ENCODE measurements around the gene CDC42BPB. TPM values are rescaled to one million over a fixed set of nuclear protein-coding genes. Genes with fewer than 3 reads are reported as not detected.

The CDC42BPB gene
- total RNA-seq, 2 experiments from 2014 or later: 6.6 to 7.6 TPM

- Mint-ChIP-seq H3K9me3 (no peaks in the 10 kb centered on the region), H3K27ac (no peak overlapping the region), H3K27me3 (no peaks in the 10 kb centered on the region), H3K4me3 (no peak overlapping the region), H3K36me3 (ENCODE audit: low read depth) (peaks cover 23% of the 10 kb centered on the region), H3K4me1 (ENCODE audit: low read depth) (no peaks in the 10 kb centered on the region)
- ChIA-PET CTCF (no interaction called here), POLR2A (no interaction called here)
- TF ChIP-seq CTCF (IDR thresholded peaks at IDR 0.05): no peak
- H3K36me3 ChIP-seq (ENCODE audit: insufficient read depth, low read length): no peaks in the 10 kb centered on the region
- H3K4me1 ChIP-seq (ENCODE audit: insufficient read depth, low read length): no peaks in the 10 kb centered on the region
- no peak overlapping the region for H3K4me3 ChIP-seq (ENCODE audit: low read length)
- ATAC-seq (ENCODE audit: poor library complexity) (no peak), DNase-seq (no peak)
- H3K9me3 ChIP-seq (ENCODE audit: control insufficient read depth in 1 of 2, insufficient read depth in 1 of 2, low read length in 2 of 2): no peaks in the 10 kb centered on the region
- no peak overlapping the region for H3K27ac ChIP-seq (ENCODE audit: low read depth in 1 of 2, low read length in 2 of 2)
- H3K27me3 ChIP-seq (ENCODE audit: control insufficient read depth in 1 of 2, insufficient read depth in 2 of 2, low read length in 2 of 2): no peaks in the 10 kb centered on the region
- intact Hi-C loops (cut with DNase I, micrococcal nuclease): no loop called here
Observed at GRCh38 chr14:102975662-102976061, 81.7 kb downstream of the CDC42BPB start.

- intact Hi-C loops (cut with DNase I, micrococcal nuclease): no loop called here
- ChIA-PET POLR2A (no interaction called here), CTCF (no interaction called here)
- no peak for TF ChIP-seq CTCF (IDR thresholded peaks at IDR 0.05)
- Mint-ChIP-seq H3K4me3 (no peak overlapping the region), H3K27me3 (no peaks in the 10 kb centered on the region), H3K9me3 (no peaks in the 10 kb centered on the region), H3K27ac (no peak overlapping the region), H3K36me3 (ENCODE audit: low read depth) (peaks cover 24% of the 10 kb centered on the region), H3K4me1 (ENCODE audit: low read depth) (no peaks in the 10 kb centered on the region)
- DNase-seq (no peak), ATAC-seq (ENCODE audit: poor library complexity) (no peak)
- Histone ChIP-seq H3K4me1 (ENCODE audit: insufficient read depth, low read length) (no peaks in the 10 kb centered on the region), H3K36me3 (ENCODE audit: insufficient read depth, low read length) (peaks cover 2% of the 10 kb centered on the region), H3K27ac (ENCODE audit: low read depth in 1 of 2, low read length in 2 of 2) (no peak overlapping the region), H3K9me3 (ENCODE audit: control insufficient read depth in 1 of 2, insufficient read depth in 1 of 2, low read length in 2 of 2) (no peaks in the 10 kb centered on the region), H3K27me3 (ENCODE audit: control insufficient read depth in 1 of 2, insufficient read depth in 2 of 2, low read length in 2 of 2) (no peaks in the 10 kb centered on the region), H3K4me3 (ENCODE audit: low read length) (no peak overlapping the region)
Observed at GRCh38 chr14:102973706-102974285, 83.6 kb downstream of the CDC42BPB start.

GRCh38 chr14:102971836-102972606 lies 85.3 kb downstream of the CDC42BPB start:
- H3K27me3 ChIP-seq (ENCODE audit: control insufficient read depth in 1 of 2, insufficient read depth in 2 of 2, low read length in 2 of 2): no peaks in the 10 kb centered on the region
- ATAC-seq (ENCODE audit: poor library complexity) (no peak), DNase-seq (no peak)

More at GRCh38 chr14:102971836-102972606, 85.3 kb downstream of the CDC42BPB start:
- Histone ChIP-seq H3K27ac (ENCODE audit: low read depth in 1 of 2, low read length in 2 of 2) (no peak overlapping the region), H3K9me3 (ENCODE audit: control insufficient read depth in 1 of 2, insufficient read depth in 1 of 2, low read length in 2 of 2) (no peaks in the 10 kb centered on the region), H3K4me1 (ENCODE audit: insufficient read depth, low read length) (no peaks in the 10 kb centered on the region), H3K36me3 (ENCODE audit: insufficient read depth, low read length) (peaks cover 2% of the 10 kb centered on the region), H3K4me3 (ENCODE audit: low read length) (no peak overlapping the region)
- Mint-ChIP-seq H3K27ac (no peak overlapping the region), H3K9me3 (no peaks in the 10 kb centered on the region), H3K4me1 (ENCODE audit: low read depth) (no peaks in the 10 kb centered on the region), H3K36me3 (ENCODE audit: low read depth) (peaks cover 26% of the 10 kb centered on the region), H3K27me3 (no peaks in the 10 kb centered on the region), H3K4me3 (no peak overlapping the region)
- intact Hi-C loops (cut with DNase I, micrococcal nuclease): no loop called here
- TF ChIP-seq CTCF (IDR thresholded peaks at IDR 0.05): no peak
- ChIA-PET POLR2A (no interaction called here), CTCF (no interaction called here)
